Endodermal cell (in vitro differentiated cells): ENCODE data around the gene HBA2. TPM values are rescaled to one million over a fixed set of nuclear protein-coding genes. Genes with fewer than 3 reads are reported as not detected.

Experiments
- DNase-seq: peaks from one replicate; pipeline ENCODE4 v3.0.0-alpha.2; 2017
- H3K27ac ChIP-seq: 2 replicates; pipeline ENCODE4 v1.5.1; 2013; ENCODE audit warnings: mild to moderate bottlenecking, low read depth, low read length, moderate library complexity
- H3K27me3 ChIP-seq: 2 replicates; pipeline ENCODE4 v1.6.1; 2013; ENCODE audit warnings: mild to moderate bottlenecking, low read length, moderate library complexity; ENCODE audit not compliant: insufficient read depth, control insufficient read depth, poor library complexity, severe bottlenecking
- H3K36me3 ChIP-seq: 2 replicates; pipeline ENCODE4 v1.7.0; 2013; ENCODE audit warnings: mild to moderate bottlenecking, low read length, moderate library complexity; ENCODE audit not compliant: control insufficient read depth, insufficient read depth
- H3K4me1 ChIP-seq: one replicate; pipeline ENCODE4 v1.7.0; 2013; ENCODE audit warnings: low read length; ENCODE audit not compliant: control insufficient read depth, insufficient read depth
- H3K4me3 ChIP-seq: 2 replicates; pipeline ENCODE4 v1.5.1; 2013; ENCODE audit warnings: mild to moderate bottlenecking, low read length, moderate library complexity
- H3K9ac ChIP-seq: 2 replicates; pipeline ENCODE4 v1.6.1; 2013; ENCODE audit warnings: mild to moderate bottlenecking, low read length, moderate library complexity; ENCODE audit not compliant: poor library complexity, severe bottlenecking; ENCODE audit errors: extremely low read depth
- H3K9me3 ChIP-seq: 2 replicates; pipeline ENCODE4 v1.6.1; 2013; ENCODE audit warnings: mild to moderate bottlenecking, low read length, moderate library complexity; ENCODE audit not compliant: control insufficient read depth
- H3K27ac Mint-ChIP-seq: 2 replicates; pipeline ENCODE4 v1.8.0; 2020; ENCODE audit warnings: mixed read lengths
- H3K27me3 Mint-ChIP-seq: 2 replicates; pipeline ENCODE4 v1.8.0; 2021; ENCODE audit warnings: mild to moderate bottlenecking, mixed read lengths; ENCODE audit not compliant: insufficient read depth
- H3K36me3 Mint-ChIP-seq: 2 replicates; pipeline ENCODE4 v1.8.0; 2020; ENCODE audit warnings: low read depth, mixed read lengths
- H3K4me1 Mint-ChIP-seq: 2 replicates; pipeline ENCODE4 v1.8.0; 2020; ENCODE audit warnings: mixed read lengths
- H3K4me3 Mint-ChIP-seq: 2 replicates; pipeline ENCODE4 v1.8.0; 2020; ENCODE audit warnings: mild to moderate bottlenecking, moderate library complexity, mixed read lengths
- H3K9me3 Mint-ChIP-seq: 2 replicates; pipeline ENCODE4 v1.8.0; 2020; ENCODE audit warnings: mild to moderate bottlenecking, mixed read lengths
- CTCF ChIP-seq: fragments of 200-600 bp; sonication (generic); conservative IDR thresholded peaks from 2 replicates; pipeline ENCODE4 v1.5.0; 2021; ENCODE audit warnings: antibody characterized with exemption, mild to moderate bottlenecking
- WGBS, 2 experiments: methylation state at CpG; one replicate each; pipeline versions ENCODE4 v1.1.5 to v1.1.7; 2013; ENCODE audit warnings: missing lambda C conversion rate in 2 of 2, mixed read lengths in 1 of 2; ENCODE audit not compliant: insufficient coverage in 1 of 2, insufficient read length in 1 of 2; 5-methylcytosine and 5-hydroxymethylcytosine counted together
- total RNA-seq, 2 donors: library from RNA; stranded (reverse); fragmentation: NEBNext Ultra II Directional in 1 of 2; extraction: Animal tissue kit (Norgen Biotek cat#: 25700) in 1 of 2; gene quantifications; 2 replicates in 1 of 2; 3 replicates in 1 of 2; pipeline ENCODE4 v1.2.1, GENCODE V29; 2021

The HBA2 gene
- total RNA-seq, 2 donors from 2014 or later, result 1.2 TPM; not detected in 1

GRCh38 chr16:164827-165538, 7.7 kb upstream of the HBA2 start:
- Mint-ChIP-seq H3K27ac (no peak overlapping the region), H3K4me3 (peak overlapping the region; percentile 37), H3K36me3 (no peaks in the 10 kb centered on the region), H3K9me3 (no peaks in the 10 kb centered on the region), H3K4me1 (peaks cover 2% of the 10 kb centered on the region), H3K27me3 (peaks cover 66% of the 10 kb centered on the region)
- peak; percentile 78 for DNase-seq
- TF ChIP-seq CTCF, result no peak
- WGBS, 2 experiments, result 2 to 6% methylated on average over 22 to 44 of the region's 77 CpGs
- Histone ChIP-seq H3K4me1 (no peaks in the 10 kb centered on the region), H3K27me3 (peaks cover 82% of the 10 kb centered on the region), H3K9ac (no peak overlapping the region), H3K36me3 (no peaks in the 10 kb centered on the region), H3K9me3 (no peaks in the 10 kb centered on the region), H3K4me3 (no peak overlapping the region), H3K27ac (no peak overlapping the region)

- Mint-ChIP-seq H3K9me3 (no peaks in the 10 kb centered on the region), H3K27me3 (peaks cover 72% of the 10 kb centered on the region), H3K36me3 (no peaks in the 10 kb centered on the region), H3K4me1 (peaks cover 5% of the 10 kb centered on the region), H3K27ac (no peak within 1 kb of the TSS), H3K4me3 (peak within 1 kb of the TSS; percentile 37)
- peaks cover 85% of the 10 kb centered on the region for H3K27me3 ChIP-seq
- no peak within 1 kb of the TSS for H3K4me3 ChIP-seq
- H3K36me3 ChIP-seq, result no peaks in the 10 kb centered on the region
- WGBS, 2 experiments, result 4 to 6% methylated on average over 47 to 75 of the region's 75 CpGs
- H3K27ac ChIP-seq, result no peak within 1 kb of the TSS
- no peaks in the 10 kb centered on the region for H3K4me1 ChIP-seq
- peak; percentile 54 for DNase-seq
- no peak for TF ChIP-seq CTCF
- H3K9me3 ChIP-seq, result no peaks in the 10 kb centered on the region
- no peak within 1 kb of the TSS for H3K9ac ChIP-seq
Observed at GRCh38 chr16:165539-166374, 6.9 kb upstream of the HBA2 start, which contains the start of gene HBM. Gene HBM (plus strand): TSS chr16:165978. CDS start chr16:165998, 20 bp downstream.

- Histone ChIP-seq H3K27me3 (peaks cover 84% of the 10 kb centered on the region), H3K4me3 (no peak overlapping the region), H3K9me3 (no peaks in the 10 kb centered on the region), H3K9ac (no peak overlapping the region), H3K36me3 (no peaks in the 10 kb centered on the region), H3K27ac (no peak overlapping the region), H3K4me1 (no peaks in the 10 kb centered on the region)
- H3K27ac Mint-ChIP-seq, result no peak overlapping the region
- H3K4me3 Mint-ChIP-seq, result no peak overlapping the region
- DNase-seq, result no peak
- no peak for TF ChIP-seq CTCF
- H3K27me3 Mint-ChIP-seq, result peaks cover 73% of the 10 kb centered on the region
- no peaks in the 10 kb centered on the region for H3K36me3 Mint-ChIP-seq
- H3K4me1 Mint-ChIP-seq, result peaks cover 5% of the 10 kb centered on the region
- no peaks in the 10 kb centered on the region for H3K9me3 Mint-ChIP-seq
- WGBS, 2 experiments, result 15 to 16% methylated on average over 24 to 45 of the region's 45 CpGs
Observed at GRCh38 chr16:166375-167121, 6.1 kb upstream of the HBA2 start.
